ENCODE measurements around the gene RUNDC3A. TPM values are rescaled to one million over a fixed set of nuclear protein-coding genes. Genes with fewer than 3 reads are reported as not detected.

The RUNDC3A gene
- total RNA-seq, 1 donor from 2014 or later: 10.3 TPM

- no peak for DNase-seq (ENCODE audit: extremely low spot score, unreplicated experiment)
- Mint-ChIP-seq H3K27me3 (peaks cover 18% of the 10 kb centered on the region), H3K4me3 (peak overlapping the region; percentile 61), H3K36me3 (peaks cover 7% of the 10 kb centered on the region), H3K4me1 (ENCODE audit: unreplicated experiment) (peaks cover 4% of the 10 kb centered on the region), H3K27ac (no peak overlapping the region), H3K9me3 (no peaks in the 10 kb centered on the region)
- TF ChIP-seq CTCF (conservative IDR thresholded peaks at IDR 0.05): no peak
Measured at GRCh38 chr17:44322236-44322895, 14.0 kb downstream of the RUNDC3A start.

GRCh38 chr17:44323359-44324091 lies 15.1 kb downstream of the RUNDC3A start:
- H3K27ac Mint-ChIP-seq: no peak overlapping the region

GRCh38 chr17:44324092-44324570 lies 15.7 kb downstream of the RUNDC3A start:
- DNase-seq (ENCODE audit: extremely low spot score, unreplicated experiment): no peak
- Mint-ChIP-seq H3K27me3 (peaks cover 3% of the 10 kb centered on the region), H3K27ac (no peak overlapping the region), H3K9me3 (no peaks in the 10 kb centered on the region), H3K4me1 (ENCODE audit: unreplicated experiment) (peaks cover 4% of the 10 kb centered on the region), H3K4me3 (peak overlapping the region; percentile 91), H3K36me3 (peaks cover 4% of the 10 kb centered on the region)
- no peak for TF ChIP-seq CTCF (conservative IDR thresholded peaks at IDR 0.05)

More at GRCh38 chr17:44323359-44324091, 15.1 kb downstream of the RUNDC3A start:
- peak overlapping the region; percentile 91 for H3K4me3 Mint-ChIP-seq
- H3K36me3 Mint-ChIP-seq: peaks cover 4% of the 10 kb centered on the region
- DNase-seq (ENCODE audit: extremely low spot score, unreplicated experiment): no peak
- TF ChIP-seq CTCF (conservative IDR thresholded peaks at IDR 0.05): no peak
- peaks cover 6% of the 10 kb centered on the region for H3K27me3 Mint-ChIP-seq
- H3K9me3 Mint-ChIP-seq: no peaks in the 10 kb centered on the region
- H3K4me1 Mint-ChIP-seq (ENCODE audit: unreplicated experiment): peaks cover 4% of the 10 kb centered on the region

- Mint-ChIP-seq H3K27me3 (no peaks in the 10 kb centered on the region), H3K9me3 (no peaks in the 10 kb centered on the region), H3K4me3 (peak within 1 kb of the TSS; percentile 91), H3K36me3 (no peaks in the 10 kb centered on the region), H3K4me1 (ENCODE audit: unreplicated experiment) (peaks cover 4% of the 10 kb centered on the region), H3K27ac (peak within 1 kb of the TSS; percentile 93)
- DNase-seq (ENCODE audit: extremely low spot score, unreplicated experiment): peak; percentile 97
- no peak for TF ChIP-seq CTCF (conservative IDR thresholded peaks at IDR 0.05)
Measured at GRCh38 chr17:44324571-44325275, 16.3 kb downstream of the RUNDC3A start, which contains the start of gene SLC25A39. TSS of gene SLC25A39 (minus strand) at chr17:44324823. CDS start at chr17:44323562, 1,261 bp downstream.

DNA sequence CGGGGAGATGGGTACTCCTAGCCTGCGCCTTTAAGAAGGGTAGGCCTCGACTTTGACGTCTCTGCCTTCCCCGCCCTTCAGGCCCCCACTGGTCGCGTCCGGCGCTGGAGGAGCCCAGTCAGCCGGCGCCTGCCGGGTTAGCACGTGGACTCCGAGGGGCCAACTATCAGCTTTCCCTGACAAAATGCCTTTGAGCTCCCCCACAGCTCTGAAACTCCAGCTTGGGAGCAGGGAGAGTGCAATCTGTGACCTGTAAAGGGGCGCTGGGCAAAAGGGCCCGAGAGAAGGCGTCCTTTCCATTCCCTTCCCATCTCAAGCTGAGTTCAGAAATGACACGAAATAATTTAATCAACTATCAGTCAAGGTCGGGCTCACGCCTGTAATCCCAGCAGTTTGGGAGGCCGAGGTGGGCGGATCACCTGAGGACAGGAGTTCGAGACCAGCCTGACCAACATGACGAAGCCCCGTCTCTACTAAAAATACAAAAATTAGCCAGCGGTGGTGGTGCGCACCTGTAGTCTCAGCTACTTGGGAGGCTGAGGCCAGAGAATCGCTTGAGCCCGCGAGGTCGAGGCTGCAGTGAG lies 18.6 kb downstream of the RUNDC3A start:
- no peak for TF ChIP-seq CTCF (conservative IDR thresholded peaks at IDR 0.05)
- peaks cover 9% of the 10 kb centered on the region for H3K4me1 Mint-ChIP-seq (ENCODE audit: unreplicated experiment)
- no peaks in the 10 kb centered on the region for H3K27me3 Mint-ChIP-seq
- H3K9me3 Mint-ChIP-seq: no peaks in the 10 kb centered on the region
- peak overlapping the region; percentile 72 for H3K27ac Mint-ChIP-seq
- DNase-seq (ENCODE audit: extremely low spot score, unreplicated experiment): peak; percentile 93
- H3K4me3 Mint-ChIP-seq: peak overlapping the region; percentile 67
- no peaks in the 10 kb centered on the region for H3K36me3 Mint-ChIP-seq

All from type B pancreatic cell (in vitro differentiated cells).